ENCODE results near the gene TBC1D1. TPM values are rescaled to one million over a fixed set of nuclear protein-coding genes. Genes with fewer than 3 reads are reported as not detected.

Gene TBC1D1
- total and polyA plus RNA-seq, 2 donors (not counting 1 experiment from before 2014, with no cell fraction given): 39.7 to 90.0 TPM

DNA sequence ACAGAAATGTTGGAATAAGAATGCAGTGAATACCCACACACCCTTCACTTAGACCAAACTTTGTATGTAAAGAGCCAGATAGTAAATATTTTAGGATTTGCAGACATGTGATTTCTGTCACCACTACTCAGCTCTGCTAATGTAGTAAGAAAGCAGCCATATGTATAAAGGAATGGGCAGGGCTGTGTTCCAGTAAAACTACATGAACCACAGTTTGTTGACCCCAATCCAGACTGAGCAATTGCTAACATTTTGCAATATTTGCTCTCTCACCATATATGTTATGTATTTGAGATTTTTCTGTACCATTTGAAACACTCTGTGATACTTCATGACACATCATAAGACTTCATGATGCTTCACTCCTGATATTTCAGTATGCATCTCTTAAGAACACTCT lies 32.0 kb upstream of the TBC1D1 start:
- Histone ChIP-seq H4K20me1 (ENCODE audit: control insufficient read depth, extremely low read depth, insufficient read depth, low read length) (no peaks in the 10 kb centered on the region), H2AFZ (ENCODE audit: low read length) (no peak overlapping the region), H3K4me3 (replicated peaks in 1 of 4; ENCODE audit: control extremely low read depth in 1 of 4, insufficient read depth in 1 of 4, low read depth in 3 of 4, low read length in 4 of 4) (no peak overlapping the region)

DNA sequence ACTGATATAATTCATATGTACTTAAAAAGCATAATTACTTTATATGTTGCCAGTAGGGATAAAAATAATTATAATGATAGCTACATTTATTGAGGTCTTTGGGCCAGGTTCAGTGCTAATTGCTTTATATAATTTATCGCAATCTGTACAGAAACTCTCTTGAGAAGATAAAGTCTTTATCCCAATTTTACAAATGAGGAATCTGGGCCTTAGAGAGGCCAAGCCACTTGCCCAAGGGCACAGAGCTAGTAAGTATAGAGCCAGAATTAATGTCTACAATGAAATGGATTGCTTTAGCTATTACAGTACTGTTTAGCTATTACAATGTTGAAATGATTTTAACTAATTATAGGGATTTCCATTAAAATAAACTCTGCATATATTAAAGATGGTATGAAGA lies 30.6 kb upstream of the TBC1D1 start:
- Histone ChIP-seq H3K4me3 (replicated peaks in 1 of 4; ENCODE audit: control extremely low read depth in 1 of 4, insufficient read depth in 1 of 4, low read depth in 3 of 4, low read length in 4 of 4) (no peak overlapping the region), H3K27ac (ENCODE audit: insufficient read depth, low read length) (no peak overlapping the region), H2AFZ (ENCODE audit: low read length) (no peak overlapping the region), H3K27me3 (ENCODE audit: control insufficient read depth, insufficient read depth, low read length) (no peaks in the 10 kb centered on the region), H4K20me1 (ENCODE audit: control insufficient read depth, extremely low read depth, insufficient read depth, low read length) (no peaks in the 10 kb centered on the region), H3K4me2 (ENCODE audit: extremely low read depth, insufficient read depth, low read length) (no peak overlapping the region), H3K9ac (ENCODE audit: insufficient read depth, low read length) (no peak overlapping the region), H3K9me3 (ENCODE audit: control insufficient read depth, insufficient read depth, low read depth, low read length) (no peaks in the 10 kb centered on the region), H3K36me3 (ENCODE audit: control insufficient read depth, insufficient read depth, low read length) (no peaks in the 10 kb centered on the region), H3K79me2 (ENCODE audit: control insufficient read depth, insufficient read depth, low read length) (no peaks in the 10 kb centered on the region), H3K4me1 (ENCODE audit: control insufficient read depth, extremely low read depth, insufficient read depth, low read length) (no peaks in the 10 kb centered on the region)
- no peak for TF ChIP-seq EZH2 (IDR thresholded peaks at IDR 0.05; ENCODE audit: low read length, missing control alignments)
- TF ChIP-seq, protein P1, sequence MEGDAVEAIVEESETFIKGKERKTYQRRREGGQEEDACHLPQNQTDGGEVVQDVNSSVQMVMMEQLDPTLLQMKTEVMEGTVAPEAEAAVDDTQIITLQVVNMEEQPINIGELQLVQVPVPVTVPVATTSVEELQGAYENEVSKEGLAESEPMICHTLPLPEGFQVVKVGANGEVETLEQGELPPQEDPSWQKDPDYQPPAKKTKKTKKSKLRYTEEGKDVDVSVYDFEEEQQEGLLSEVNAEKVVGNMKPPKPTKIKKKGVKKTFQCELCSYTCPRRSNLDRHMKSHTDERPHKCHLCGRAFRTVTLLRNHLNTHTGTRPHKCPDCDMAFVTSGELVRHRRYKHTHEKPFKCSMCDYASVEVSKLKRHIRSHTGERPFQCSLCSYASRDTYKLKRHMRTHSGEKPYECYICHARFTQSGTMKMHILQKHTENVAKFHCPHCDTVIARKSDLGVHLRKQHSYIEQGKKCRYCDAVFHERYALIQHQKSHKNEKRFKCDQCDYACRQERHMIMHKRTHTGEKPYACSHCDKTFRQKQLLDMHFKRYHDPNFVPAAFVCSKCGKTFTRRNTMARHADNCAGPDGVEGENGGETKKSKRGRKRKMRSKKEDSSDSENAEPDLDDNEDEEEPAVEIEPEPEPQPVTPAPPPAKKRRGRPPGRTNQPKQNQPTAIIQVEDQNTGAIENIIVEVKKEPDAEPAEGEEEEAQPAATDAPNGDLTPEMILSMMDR (conservative IDR thresholded peaks at IDR 0.05 in 1 of 2, IDR thresholded peaks at IDR 0.05 in 1 of 2; ENCODE audit: low read depth in 1 of 2, low read length in 2 of 2): no peak
- no peak for DNase-seq (ENCODE audit: low read depth in 2 of 2)

More for the DNA sequence above, 32.0 kb upstream of the TBC1D1 start:
- Histone ChIP-seq H3K9me3 (ENCODE audit: control insufficient read depth, insufficient read depth, low read depth, low read length) (no peaks in the 10 kb centered on the region), H3K79me2 (ENCODE audit: control insufficient read depth, insufficient read depth, low read length) (no peaks in the 10 kb centered on the region), H3K4me1 (ENCODE audit: control insufficient read depth, extremely low read depth, insufficient read depth, low read length) (no peaks in the 10 kb centered on the region), H3K4me2 (ENCODE audit: extremely low read depth, insufficient read depth, low read length) (no peak overlapping the region), H3K9ac (ENCODE audit: insufficient read depth, low read length) (no peak overlapping the region), H3K36me3 (ENCODE audit: control insufficient read depth, insufficient read depth, low read length) (no peaks in the 10 kb centered on the region), H3K27ac (ENCODE audit: insufficient read depth, low read length) (no peak overlapping the region), H3K27me3 (ENCODE audit: control insufficient read depth, insufficient read depth, low read length) (no peaks in the 10 kb centered on the region)
- peak in 1 of 2 donors; percentile 61 for DNase-seq (ENCODE audit: low read depth in 2 of 2)
- no peak for TF ChIP-seq EZH2 (IDR thresholded peaks at IDR 0.05; ENCODE audit: low read length, missing control alignments)
- TF ChIP-seq, protein P1 (conservative IDR thresholded peaks at IDR 0.05 in 1 of 2, IDR thresholded peaks at IDR 0.05 in 1 of 2; ENCODE audit: low read depth in 1 of 2, low read length in 2 of 2): no peak

DNA sequence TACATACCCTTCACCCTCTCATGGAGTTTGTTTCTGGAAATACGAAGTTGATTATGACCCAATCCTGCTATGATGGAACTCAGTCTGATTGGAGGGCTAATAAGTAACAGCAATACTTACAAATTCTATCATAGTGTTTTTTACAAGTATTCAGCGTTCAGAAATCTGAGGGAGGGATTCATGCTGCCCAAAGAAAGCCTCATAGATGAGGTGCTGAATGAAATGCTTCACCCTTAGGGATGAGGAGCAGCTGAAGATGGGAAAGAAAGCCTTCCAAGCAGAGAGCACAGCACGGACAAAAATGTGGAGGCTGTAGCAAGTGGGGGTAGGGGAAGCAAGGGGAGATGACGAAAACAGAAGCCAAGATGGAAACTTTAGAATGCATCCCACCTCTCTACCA lies 27.9 kb upstream of the TBC1D1 start:
- Histone ChIP-seq H3K27me3 (ENCODE audit: control insufficient read depth, insufficient read depth, low read length) (no peaks in the 10 kb centered on the region), H3K79me2 (ENCODE audit: control insufficient read depth, insufficient read depth, low read length) (no peaks in the 10 kb centered on the region), H3K4me1 (ENCODE audit: control insufficient read depth, extremely low read depth, insufficient read depth, low read length) (no peaks in the 10 kb centered on the region), H2AFZ (ENCODE audit: low read length) (no peak overlapping the region), H3K9ac (ENCODE audit: insufficient read depth, low read length) (no peak overlapping the region), H3K36me3 (ENCODE audit: control insufficient read depth, insufficient read depth, low read length) (no peaks in the 10 kb centered on the region), H3K27ac (ENCODE audit: insufficient read depth, low read length) (no peak overlapping the region), H3K9me3 (ENCODE audit: control insufficient read depth, insufficient read depth, low read depth, low read length) (no peaks in the 10 kb centered on the region), H3K4me2 (ENCODE audit: extremely low read depth, insufficient read depth, low read length) (no peak overlapping the region), H4K20me1 (ENCODE audit: control insufficient read depth, extremely low read depth, insufficient read depth, low read length) (no peaks in the 10 kb centered on the region), H3K4me3 (replicated peaks in 1 of 4; ENCODE audit: control extremely low read depth in 1 of 4, insufficient read depth in 1 of 4, low read depth in 3 of 4, low read length in 4 of 4) (no peak overlapping the region)
- DNase-seq (ENCODE audit: low read depth in 2 of 2): no peak
- TF ChIP-seq, protein P1 (conservative IDR thresholded peaks at IDR 0.05 in 1 of 2, IDR thresholded peaks at IDR 0.05 in 1 of 2; ENCODE audit: low read depth in 1 of 2, low read length in 2 of 2): no peak
- TF ChIP-seq EZH2 (IDR thresholded peaks at IDR 0.05; ENCODE audit: low read length, missing control alignments): no peak
